Measurements from ENCODE around the gene LINC01488. TPM values are rescaled to one million over a fixed set of nuclear protein-coding genes. Genes with fewer than 3 reads are reported as not detected.

Gene LINC01488
- not detected in 2 replicates for total RNA-seq (2014; rRNA removed; shearing (Covaris generic))

- Histone ChIP-seq H3K36me3 (replicated peaks; ENCODE audit: control insufficient read depth, insufficient read depth, low read length) (no peaks in the 10 kb centered on the region), H3K27me3 (ENCODE audit: control insufficient read depth, insufficient read depth, low read length) (peaks cover 3% of the 10 kb centered on the region; the same call in 1 of the 2 replicates), H3K4me3 (ENCODE audit: insufficient read depth, low read depth, low read length) (no peak within 1 kb of the TSS)
- no peak for DNase-seq
Measured at GRCh38 chr11:69481393-69481844, at the start of gene LINC01488. LINC01488 (plus strand) TSS chr11:69481663.

DNA sequence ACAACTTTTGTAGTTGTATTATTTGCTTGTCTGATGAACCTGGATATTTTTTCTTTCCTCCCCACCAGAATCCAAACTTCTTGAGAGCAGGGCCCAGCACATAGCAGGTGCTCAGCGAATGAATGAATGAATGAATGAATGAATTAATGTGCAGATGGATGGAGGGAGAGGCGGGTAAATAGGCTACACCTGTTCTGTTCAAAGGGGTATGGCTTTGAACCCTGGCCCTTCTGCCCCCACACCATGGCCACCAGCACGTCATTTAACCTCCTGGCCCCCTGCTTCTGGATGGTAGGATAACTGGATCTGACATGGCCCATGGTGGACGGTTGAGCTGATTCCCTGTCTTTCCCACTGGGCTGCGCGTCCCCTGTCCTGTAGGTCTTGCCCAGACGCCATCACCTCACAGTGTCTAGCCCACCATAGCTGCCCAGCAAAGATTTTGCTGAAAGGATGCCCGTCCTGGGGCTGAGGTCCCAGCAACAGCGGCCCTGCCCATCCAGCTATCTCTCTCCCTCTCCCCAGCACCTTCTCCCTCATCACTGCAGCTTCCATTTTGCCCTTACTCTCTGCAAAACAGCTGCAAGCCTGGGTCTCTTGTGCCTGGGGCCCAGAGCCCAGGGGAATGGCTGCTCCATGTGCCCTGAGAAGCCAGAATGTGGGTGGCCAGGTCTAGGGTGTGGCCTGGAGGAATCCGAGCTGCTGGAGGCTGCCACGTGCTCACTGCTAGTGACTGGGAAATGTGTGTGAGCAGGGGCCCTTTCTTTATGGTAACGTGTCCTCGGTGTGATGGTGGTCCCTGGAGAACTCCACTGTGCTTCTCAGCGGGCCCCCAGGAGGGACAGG, 49.3 kb upstream of the LINC01488 start:
- no peak for DNase-seq
- no peaks in the 10 kb centered on the region for H3K27me3 ChIP-seq (ENCODE audit: control insufficient read depth, insufficient read depth, low read length)
- no peak overlapping the region for H3K4me3 ChIP-seq (ENCODE audit: insufficient read depth, low read depth, low read length)
- H3K36me3 ChIP-seq (replicated peaks; ENCODE audit: control insufficient read depth, insufficient read depth, low read length): no peaks in the 10 kb centered on the region

GRCh38 chr11:69433741-69434140, 47.7 kb upstream of the LINC01488 start:
- Histone ChIP-seq H3K4me3 (ENCODE audit: insufficient read depth, low read depth, low read length) (no peak overlapping the region), H3K27me3 (ENCODE audit: control insufficient read depth, insufficient read depth, low read length) (no peaks in the 10 kb centered on the region), H3K36me3 (replicated peaks; ENCODE audit: control insufficient read depth, insufficient read depth, low read length) (no peaks in the 10 kb centered on the region)
- no peak for DNase-seq

- H3K27me3 ChIP-seq (ENCODE audit: control insufficient read depth, insufficient read depth, low read length): no peaks in the 10 kb centered on the region
- H3K36me3 ChIP-seq (replicated peaks; ENCODE audit: control insufficient read depth, insufficient read depth, low read length): no peaks in the 10 kb centered on the region
- peak; percentile 91 for DNase-seq
- H3K4me3 ChIP-seq (ENCODE audit: insufficient read depth, low read depth, low read length): no peak overlapping the region
Measured at GRCh38 chr11:69434471-69434931, 47.0 kb upstream of the LINC01488 start.

DNA sequence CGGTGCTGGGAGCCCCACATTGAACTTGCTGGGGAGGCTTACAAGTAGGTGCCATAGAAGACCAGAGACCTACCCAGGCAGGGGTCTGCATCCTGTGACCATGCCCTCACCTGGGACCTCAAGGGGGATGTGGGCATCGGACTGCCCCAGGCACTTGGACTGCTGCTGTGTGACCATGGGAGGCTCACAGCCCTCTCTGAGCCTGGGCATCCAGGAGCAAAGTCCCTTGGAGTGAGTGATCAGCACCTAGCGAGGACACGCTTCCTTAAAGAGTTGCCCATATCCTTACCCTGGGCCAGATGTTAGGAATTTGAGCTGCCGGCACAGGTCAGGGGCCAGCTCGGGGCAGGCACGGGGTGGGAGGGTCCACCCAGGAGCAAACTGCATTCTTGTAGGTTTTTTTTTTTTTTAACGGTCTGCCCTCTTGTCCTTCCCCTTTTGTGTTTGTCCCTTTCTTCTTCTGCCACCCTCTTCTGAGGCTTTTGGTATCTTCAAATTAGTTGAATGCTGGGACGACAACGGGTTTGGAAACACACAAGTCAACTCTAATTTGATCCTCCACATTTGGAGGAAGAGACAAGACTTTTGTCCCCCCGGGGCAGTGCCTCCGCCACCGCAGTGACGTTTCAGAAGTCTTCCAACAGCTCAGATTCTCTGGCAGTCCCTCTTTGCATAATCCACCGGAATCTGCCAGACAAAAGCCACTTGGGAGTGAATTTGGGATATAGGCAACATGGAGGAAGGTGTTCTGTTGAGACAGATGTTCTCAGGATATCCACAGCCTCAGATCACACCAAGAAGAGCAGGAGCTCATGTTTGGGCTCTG, 46.1 kb upstream of the LINC01488 start:
- peak; percentile 74 for DNase-seq
- 0 out of 2 replicates have a peak, but pooled peaks cover 2% of the 10 kb centered on the region for H3K27me3 ChIP-seq (ENCODE audit: control insufficient read depth, insufficient read depth, low read length)
- no peak overlapping the region for H3K4me3 ChIP-seq (ENCODE audit: insufficient read depth, low read depth, low read length)
- no peaks in the 10 kb centered on the region for H3K36me3 ChIP-seq (replicated peaks; ENCODE audit: control insufficient read depth, insufficient read depth, low read length)

DNA sequence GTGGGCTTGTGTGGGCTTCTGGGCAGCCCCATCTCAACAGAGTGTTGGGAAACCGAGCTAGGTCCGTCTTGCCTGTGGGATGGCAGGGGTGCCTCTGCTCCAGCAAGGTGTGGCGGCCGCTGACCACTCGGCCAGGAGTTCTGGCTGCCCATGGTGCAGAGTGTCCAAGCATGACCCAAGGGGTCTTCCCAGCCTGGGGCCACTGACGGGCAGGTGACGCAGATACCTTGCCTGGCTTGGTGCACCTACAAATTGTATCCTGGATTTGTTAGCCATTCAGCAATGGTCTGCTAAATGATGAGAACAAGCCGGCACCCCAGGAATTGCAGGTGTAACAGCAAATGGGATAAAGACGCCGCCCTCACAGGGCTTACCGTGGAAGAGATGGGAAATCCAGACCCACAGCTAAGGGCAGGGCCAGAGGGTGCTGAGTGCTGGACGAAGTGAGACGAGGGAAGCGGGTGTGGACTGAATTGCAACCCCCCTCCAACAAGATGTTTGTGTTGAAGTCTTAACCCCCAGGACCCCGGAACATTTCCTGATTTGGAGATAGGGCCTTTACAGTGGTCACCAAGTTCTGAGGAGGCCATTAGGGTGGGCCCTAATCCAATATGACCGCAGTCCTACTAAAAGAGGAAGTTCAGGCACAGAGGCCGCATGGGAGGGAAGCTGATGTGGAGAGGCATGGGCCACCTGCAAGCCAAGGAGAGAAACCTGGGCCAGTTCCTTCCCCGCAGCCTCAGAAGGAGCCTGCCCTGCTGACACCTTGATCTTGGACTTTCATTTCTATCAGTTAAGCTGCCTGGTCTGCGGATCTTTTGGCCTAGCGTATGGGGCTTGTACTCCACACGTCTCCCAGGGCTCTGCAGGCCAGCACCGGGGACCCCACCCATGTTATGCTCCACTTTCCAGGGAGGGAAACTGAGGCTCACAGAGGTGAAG, 45.2 kb upstream of the LINC01488 start:
- Histone ChIP-seq H3K27me3 (ENCODE audit: control insufficient read depth, insufficient read depth, low read length) (0 out of 2 replicates have a peak, but pooled peaks cover 2% of the 10 kb centered on the region), H3K36me3 (replicated peaks; ENCODE audit: control insufficient read depth, insufficient read depth, low read length) (no peaks in the 10 kb centered on the region), H3K4me3 (ENCODE audit: insufficient read depth, low read depth, low read length) (no peak overlapping the region)
- DNase-seq: no peak

GRCh38 chr11:69437001-69437875, 44.2 kb upstream of the LINC01488 start:
- Histone ChIP-seq H3K36me3 (replicated peaks; ENCODE audit: control insufficient read depth, insufficient read depth, low read length) (no peaks in the 10 kb centered on the region), H3K27me3 (ENCODE audit: control insufficient read depth, insufficient read depth, low read length) (0 out of 2 replicates have a peak, but pooled peaks cover 2% of the 10 kb centered on the region), H3K4me3 (ENCODE audit: insufficient read depth, low read depth, low read length) (no peak overlapping the region)
- peak; percentile 84 for DNase-seq

DNA sequence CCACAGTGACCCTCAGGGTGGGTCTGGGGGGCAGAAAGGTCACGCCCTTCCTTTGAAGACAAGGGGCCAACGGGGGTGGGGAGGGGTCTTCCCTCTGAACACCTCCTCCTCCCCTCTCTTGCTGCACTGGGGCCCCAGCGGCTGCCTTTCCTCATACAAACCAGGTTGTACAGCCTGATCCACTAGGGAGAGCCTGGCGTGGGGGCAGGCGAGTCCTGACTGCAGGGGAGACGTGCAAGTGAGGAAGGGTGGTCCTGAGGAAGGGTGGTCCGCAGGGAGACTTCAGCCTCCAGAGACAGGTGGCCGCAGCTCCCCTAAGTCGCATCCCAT, 43.6 kb upstream of the LINC01488 start:
- peak; percentile 52 for DNase-seq
- Histone ChIP-seq H3K4me3 (ENCODE audit: insufficient read depth, low read depth, low read length) (no peak overlapping the region), H3K36me3 (replicated peaks; ENCODE audit: control insufficient read depth, insufficient read depth, low read length) (no peaks in the 10 kb centered on the region), H3K27me3 (ENCODE audit: control insufficient read depth, insufficient read depth, low read length) (0 out of 2 replicates have a peak, but pooled peaks cover 2% of the 10 kb centered on the region)

DNA sequence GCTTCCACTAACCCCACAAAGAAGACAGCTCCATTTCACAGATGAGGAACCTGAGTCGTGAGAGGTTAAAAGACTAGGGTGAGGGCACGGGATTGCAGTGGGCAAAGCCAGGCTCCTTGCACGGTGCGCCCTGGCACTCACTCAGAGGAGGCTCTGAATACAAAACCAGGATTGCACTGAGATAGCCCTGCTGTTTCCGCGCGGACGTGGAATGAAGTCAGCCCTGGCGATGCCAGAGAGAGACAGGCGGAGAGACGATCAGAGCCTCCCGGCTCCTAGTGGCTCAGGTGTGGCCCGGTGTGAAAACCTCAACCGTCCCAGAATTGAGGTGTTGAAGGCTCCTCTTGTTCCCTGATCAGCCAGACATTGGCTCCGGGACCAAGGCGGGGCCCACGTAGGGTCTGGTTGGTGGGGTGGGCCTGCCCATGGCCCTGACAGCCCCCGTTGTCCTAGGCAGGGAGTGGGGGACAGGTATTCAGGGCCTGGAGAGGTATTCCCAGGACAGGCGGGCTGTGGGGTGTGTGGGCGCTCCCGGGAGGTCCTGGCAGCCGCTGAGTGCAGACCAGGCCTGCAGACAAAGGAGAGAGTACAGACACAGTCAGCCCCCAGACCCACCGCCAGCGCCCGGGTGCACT, 43.1 kb upstream of the LINC01488 start:
- H3K36me3 ChIP-seq (replicated peaks; ENCODE audit: control insufficient read depth, insufficient read depth, low read length): no peaks in the 10 kb centered on the region
- H3K4me3 ChIP-seq (ENCODE audit: insufficient read depth, low read depth, low read length): no peak overlapping the region
- peak; percentile 72 for DNase-seq
- H3K27me3 ChIP-seq (ENCODE audit: control insufficient read depth, insufficient read depth, low read length): 0 out of 2 replicates have a peak, but pooled peaks cover 2% of the 10 kb centered on the region

GRCh38 chr11:69439127-69439526, 42.3 kb upstream of the LINC01488 start:
- 0 out of 2 replicates have a peak, but pooled peaks cover 2% of the 10 kb centered on the region for H3K27me3 ChIP-seq (ENCODE audit: control insufficient read depth, insufficient read depth, low read length)
- H3K36me3 ChIP-seq (replicated peaks; ENCODE audit: control insufficient read depth, insufficient read depth, low read length): no peaks in the 10 kb centered on the region
- peak; percentile 87 for DNase-seq
- no peak overlapping the region for H3K4me3 ChIP-seq (ENCODE audit: insufficient read depth, low read depth, low read length)

GRCh38 chr11:69439651-69440464, 41.6 kb upstream of the LINC01488 start:
- DNase-seq: no peak
- no peaks in the 10 kb centered on the region for H3K36me3 ChIP-seq (replicated peaks; ENCODE audit: control insufficient read depth, insufficient read depth, low read length)
- H3K27me3 ChIP-seq (ENCODE audit: control insufficient read depth, insufficient read depth, low read length): 0 out of 2 replicates have a peak, but pooled peaks cover 2% of the 10 kb centered on the region
- no peak overlapping the region for H3K4me3 ChIP-seq (ENCODE audit: insufficient read depth, low read depth, low read length)

- Histone ChIP-seq H3K36me3 (replicated peaks; ENCODE audit: control insufficient read depth, insufficient read depth, low read length) (no peaks in the 10 kb centered on the region), H3K27me3 (ENCODE audit: control insufficient read depth, insufficient read depth, low read length) (0 out of 2 replicates have a peak, but pooled peaks cover 2% of the 10 kb centered on the region), H3K4me3 (ENCODE audit: insufficient read depth, low read depth, low read length) (no peak overlapping the region)
- no peak for DNase-seq
Measured at GRCh38 chr11:69440876-69441275, 40.6 kb upstream of the LINC01488 start.

Data from H7 (cell line).